Measurements from ENCODE around the gene RASAL1. TPM values are rescaled to one million over a fixed set of nuclear protein-coding genes. Genes with fewer than 3 reads are reported as not detected.

The RASAL1 gene
- total and polyA plus RNA-seq, 8 donors, result 0.79 to 12.1 (median 2.6) TPM

DNA sequence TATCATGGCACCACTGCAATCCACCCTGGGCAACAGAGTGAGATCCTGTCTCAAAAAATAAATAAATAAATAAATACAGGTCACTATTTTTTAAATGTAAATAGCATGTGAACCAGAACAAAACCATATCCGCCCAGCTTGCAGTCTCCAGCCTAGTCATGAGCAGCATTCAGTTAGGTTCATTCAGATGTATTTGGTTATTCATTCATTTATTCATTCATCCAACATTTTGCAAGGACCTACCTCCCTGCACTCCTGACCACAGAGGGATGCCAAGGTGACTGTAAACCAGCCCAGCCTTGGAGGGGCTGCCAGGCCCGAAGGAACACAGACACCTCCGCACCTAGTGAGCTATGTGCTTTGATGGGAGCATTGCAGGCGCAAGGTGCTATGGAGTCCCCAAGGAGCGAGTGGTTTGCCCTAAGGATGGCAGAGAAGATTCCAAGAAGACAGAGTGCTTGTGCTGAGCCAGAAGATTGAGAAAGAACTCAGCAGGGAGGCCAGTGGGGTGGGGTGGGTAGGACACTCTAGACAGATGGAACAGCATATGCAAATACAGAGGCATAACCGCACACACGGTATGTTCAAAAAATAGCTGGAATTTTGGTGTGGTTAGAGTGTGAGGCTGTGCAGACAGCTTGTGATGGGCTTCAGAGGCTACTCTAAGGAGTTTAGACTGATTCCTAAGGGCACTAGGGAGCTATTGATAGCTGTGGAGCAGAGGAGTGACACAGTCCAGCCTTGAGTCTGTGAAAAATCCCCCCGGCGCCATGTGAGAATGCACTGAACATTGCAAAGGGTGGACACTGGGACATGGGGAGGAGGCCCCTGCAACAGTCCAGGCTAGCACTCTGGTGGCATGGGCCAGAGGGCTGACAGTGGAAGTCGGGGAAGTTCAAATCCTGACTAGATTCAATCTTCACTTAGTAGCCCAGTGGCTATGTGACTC lies 67.3 kb downstream of the RASAL1 start:
- H3K36me3 ChIP-seq, result no peaks in the 10 kb centered on the region
- 90 to 96% methylated on average over 10 of the region's 10 CpGs for WGBS, 2 donors
- no peak overlapping the region for H3K27ac ChIP-seq
- TF ChIP-seq, protein P1, sequence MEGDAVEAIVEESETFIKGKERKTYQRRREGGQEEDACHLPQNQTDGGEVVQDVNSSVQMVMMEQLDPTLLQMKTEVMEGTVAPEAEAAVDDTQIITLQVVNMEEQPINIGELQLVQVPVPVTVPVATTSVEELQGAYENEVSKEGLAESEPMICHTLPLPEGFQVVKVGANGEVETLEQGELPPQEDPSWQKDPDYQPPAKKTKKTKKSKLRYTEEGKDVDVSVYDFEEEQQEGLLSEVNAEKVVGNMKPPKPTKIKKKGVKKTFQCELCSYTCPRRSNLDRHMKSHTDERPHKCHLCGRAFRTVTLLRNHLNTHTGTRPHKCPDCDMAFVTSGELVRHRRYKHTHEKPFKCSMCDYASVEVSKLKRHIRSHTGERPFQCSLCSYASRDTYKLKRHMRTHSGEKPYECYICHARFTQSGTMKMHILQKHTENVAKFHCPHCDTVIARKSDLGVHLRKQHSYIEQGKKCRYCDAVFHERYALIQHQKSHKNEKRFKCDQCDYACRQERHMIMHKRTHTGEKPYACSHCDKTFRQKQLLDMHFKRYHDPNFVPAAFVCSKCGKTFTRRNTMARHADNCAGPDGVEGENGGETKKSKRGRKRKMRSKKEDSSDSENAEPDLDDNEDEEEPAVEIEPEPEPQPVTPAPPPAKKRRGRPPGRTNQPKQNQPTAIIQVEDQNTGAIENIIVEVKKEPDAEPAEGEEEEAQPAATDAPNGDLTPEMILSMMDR (IDR thresholded peaks at IDR 0.05), result no peak
- peak in 1 of 6 donors; percentile 33 for DNase-seq
- intact Hi-C loops (cut with DNase I), result no loop called here
- no peaks in the 10 kb centered on the region for H3K27me3 ChIP-seq
- peaks cover 12 to 15% (median 13%) of the 10 kb centered on the region in 3 donors for H3K4me1 ChIP-seq
- FAIRE-seq, result no peak
- H3K9me3 ChIP-seq, result no peaks in the 10 kb centered on the region
- H3K4me3 ChIP-seq, result no peak overlapping the region
- ATAC-seq, result no peak

DNA sequence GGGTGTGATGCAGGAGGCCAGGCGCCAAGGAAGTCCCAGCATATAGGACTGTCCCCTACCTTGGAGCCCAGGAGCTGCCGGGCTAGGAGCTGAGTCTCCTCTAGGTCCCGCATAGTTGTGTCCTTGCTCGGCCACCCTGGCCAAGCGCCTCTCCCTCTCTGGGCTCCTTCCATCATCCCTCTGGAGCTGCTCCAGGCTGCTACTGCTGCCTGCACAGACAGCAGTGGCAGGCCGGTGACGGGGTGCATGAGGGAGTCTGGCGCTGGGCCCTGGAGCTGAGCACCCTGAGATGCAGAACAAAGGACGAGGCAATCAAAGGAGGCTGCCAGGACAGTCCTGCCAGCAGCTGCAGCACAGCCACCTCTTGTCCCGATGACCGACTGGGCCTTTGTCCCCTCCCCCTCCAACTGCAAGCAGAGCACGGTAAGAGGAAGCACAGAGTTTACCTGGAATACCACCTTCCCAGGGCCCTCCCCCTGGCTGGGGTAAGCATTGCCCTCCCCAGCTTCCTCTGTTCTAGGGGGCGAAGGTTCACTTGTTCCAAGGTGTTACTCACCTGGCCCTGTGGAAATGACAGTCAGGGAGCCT lies 68.7 kb downstream of the RASAL1 start:
- FAIRE-seq (no peak), ATAC-seq (peak in 1 of 4 donors; percentile 10), DNase-seq (peak in 2 of 6 donors; percentile 28 to 61)
- TF ChIP-seq, protein P1 (IDR thresholded peaks at IDR 0.05), result no peak
- no peaks in the 10 kb centered on the region for H3K36me3 ChIP-seq
- 57 to 60% methylated on average over 13 of the region's 13 CpGs for WGBS, 2 donors
- peaks cover 10 to 11% (median 11%) of the 10 kb centered on the region in 3 donors for H3K4me1 ChIP-seq
- H3K4me3 ChIP-seq, result no peak overlapping the region
- H3K27me3 ChIP-seq, result no peaks in the 10 kb centered on the region
- no peaks in the 10 kb centered on the region for H3K9me3 ChIP-seq
- no peak overlapping the region for H3K27ac ChIP-seq
- intact Hi-C loops (cut with DNase I), result no loop called here

DNA sequence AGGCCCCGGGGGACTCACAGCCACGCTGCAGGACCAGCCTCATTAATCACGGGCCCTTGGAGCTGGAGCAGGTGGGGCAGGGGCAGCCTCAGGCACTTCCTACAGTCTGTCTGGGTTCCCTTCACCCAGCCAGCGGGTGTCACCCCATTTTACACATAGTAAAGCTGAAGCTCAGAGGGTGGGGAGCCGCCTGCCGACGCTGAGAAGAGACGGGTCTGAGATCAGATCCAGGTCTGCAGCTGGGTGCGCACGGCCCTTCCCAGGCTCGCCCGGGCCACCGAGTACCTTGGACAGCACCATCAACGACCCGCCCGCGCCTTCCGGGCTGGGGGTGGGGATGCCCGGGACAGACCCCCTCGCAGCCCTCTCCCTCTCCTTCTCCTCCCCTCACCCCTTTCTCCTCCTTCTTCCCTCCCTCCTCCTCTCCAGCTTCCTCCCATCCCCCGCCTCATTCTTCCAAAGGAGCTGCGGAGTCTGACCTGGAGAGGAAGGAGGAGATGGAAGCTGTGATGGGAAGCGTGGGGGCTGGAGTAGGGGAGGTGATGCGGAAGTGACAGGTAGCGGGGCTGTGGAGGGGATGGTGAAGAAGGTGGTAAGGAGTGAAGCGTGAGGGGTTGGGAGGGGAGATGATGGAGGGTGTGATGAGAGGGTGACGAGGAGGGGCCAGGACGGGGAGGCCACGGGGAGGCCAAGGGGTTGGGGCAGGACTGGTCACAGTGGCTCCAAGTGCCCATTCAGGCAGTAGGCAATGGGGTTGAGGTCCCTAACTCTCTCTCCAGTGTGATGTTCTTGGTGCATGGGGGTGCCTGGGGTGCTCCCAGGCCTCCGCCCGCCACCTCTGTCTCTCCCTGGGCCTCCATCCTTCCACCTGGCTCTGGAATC lies 70.2 kb downstream of the RASAL1 start:
- no peak overlapping the region for H3K27ac ChIP-seq
- FAIRE-seq (no peak), DNase-seq (peak in 2 of 6 donors; percentile 66 to 73), ATAC-seq (peak in 3 of 4 donors; percentile 33 to 58 (median 33))
- H3K36me3 ChIP-seq, result no peaks in the 10 kb centered on the region
- H3K4me3 ChIP-seq, result no peak overlapping the region
- no peaks in the 10 kb centered on the region for H3K9me3 ChIP-seq
- intact Hi-C loops (cut with DNase I), result no loop called here
- TF ChIP-seq, protein P1 (IDR thresholded peaks at IDR 0.05), result no peak
- WGBS, 2 donors, result 44 to 49% methylated on average over 28 to 31 of the region's 31 CpGs
- no peaks in the 10 kb centered on the region for H3K4me1 ChIP-seq
- H3K27me3 ChIP-seq, result no peaks in the 10 kb centered on the region

DNA sequence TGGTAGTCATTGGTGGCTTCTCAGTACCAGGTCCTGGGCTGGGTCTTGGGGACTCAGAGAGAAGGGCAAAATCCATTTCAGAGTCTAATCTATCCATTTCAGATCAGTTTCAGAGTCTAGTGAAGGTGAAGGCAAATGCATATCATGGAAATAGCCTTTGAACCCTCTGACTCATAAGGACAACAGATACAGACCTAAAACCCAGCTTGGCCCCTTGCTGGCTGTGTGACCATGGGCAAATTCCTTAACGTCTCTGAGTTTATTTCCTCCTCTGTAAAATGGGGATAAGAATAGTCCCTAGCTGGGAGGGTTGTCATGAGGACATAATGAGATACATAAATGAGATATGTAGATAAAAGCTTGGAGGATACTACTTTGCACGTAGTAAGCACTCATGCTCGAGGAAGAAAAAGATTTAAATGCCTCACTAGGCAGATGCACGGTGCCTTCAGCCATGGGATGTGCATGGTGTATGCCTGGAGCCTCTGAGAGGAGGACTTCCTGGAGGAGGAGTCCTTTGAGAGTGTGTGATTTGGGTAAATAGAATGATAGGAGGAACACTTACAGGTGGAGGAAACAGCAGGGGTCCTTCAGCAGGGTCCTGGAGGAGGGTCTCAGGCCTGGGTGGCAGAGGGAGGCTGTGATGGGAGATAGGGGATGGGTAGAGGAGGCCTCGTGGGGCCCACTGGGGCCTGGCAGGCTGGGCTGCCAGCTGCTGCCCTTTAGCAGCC lies 71.0 kb downstream of the RASAL1 start:
- Histone ChIP-seq H3K36me3 (no peaks in the 10 kb centered on the region), H3K4me1 (no peaks in the 10 kb centered on the region), H3K27ac (no peak overlapping the region), H3K4me3 (no peak overlapping the region), H3K27me3 (no peaks in the 10 kb centered on the region), H3K9me3 (no peaks in the 10 kb centered on the region)
- DNase-seq, result no peak
- intact Hi-C loops (cut with DNase I), result no loop called here
- FAIRE-seq, result no peak
- TF ChIP-seq, protein P1 (IDR thresholded peaks at IDR 0.05), result no peak
- WGBS, 2 donors, result 62 to 63% methylated on average over 5 of the region's 5 CpGs
- ATAC-seq, result no peak

All from pancreas (tissue), 10 donors.